CD4-positive, alpha-beta T cell treated with Interleukin-6 at 100 ng/mL for 8 hours (primary cell): ENCODE results near the gene BMPR1B.
"Not testable (repeated sequence)": the region's sequence is repeated elsewhere in the genome, so short reads cannot be mapped to it uniquely, and the experiment has no call there.

Experiments used
- DNase-seq: peaks from one replicate; pipeline ENCODE4 v3.0.0-alpha.2; 2020; ENCODE audit warnings: mixed read lengths, low spot score

BMPR1B gene

DNA sequence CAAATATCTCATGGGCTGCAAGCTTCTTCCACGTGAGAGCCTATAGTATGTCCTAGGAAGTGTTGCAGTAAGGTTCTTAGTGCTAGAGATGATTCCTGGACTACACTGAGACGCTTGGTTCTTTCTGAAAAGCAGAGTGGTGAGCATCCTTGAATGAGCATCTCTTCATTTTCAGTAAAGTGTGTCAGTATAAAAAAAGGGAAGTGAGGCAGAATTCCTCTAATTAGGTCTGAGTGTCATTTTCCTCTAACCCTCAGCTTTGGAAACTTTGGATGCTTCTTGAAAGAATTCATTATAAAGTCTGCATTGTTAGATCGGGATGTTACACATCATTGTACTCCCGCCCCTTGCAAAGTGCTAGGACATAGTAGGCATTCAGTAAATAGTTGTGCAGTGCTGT is 5.2 kb downstream of the BMPR1B start:
- no peak for DNase-seq

DNA sequence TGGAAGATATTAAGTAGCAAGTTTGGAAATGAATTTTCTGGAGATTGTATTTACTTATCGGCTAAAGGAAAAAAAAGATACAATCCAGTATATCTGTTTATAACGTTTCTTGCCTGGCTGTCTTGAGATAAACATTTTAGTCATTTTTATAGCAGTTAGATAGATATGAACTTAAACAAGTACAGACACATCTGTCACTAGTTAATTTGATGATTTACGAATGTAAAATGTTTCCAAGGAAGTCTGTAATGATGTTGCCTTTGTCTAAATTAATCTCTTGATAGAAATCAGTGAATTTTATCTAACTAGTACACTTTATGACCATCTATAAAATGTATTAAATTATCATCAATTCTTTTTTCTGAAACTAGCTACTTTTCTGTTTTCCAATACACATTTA is 5.7 kb downstream of the BMPR1B start:
- DNase-seq = no peak

- no peak for DNase-seq
These were observed 6.3 kb downstream of the BMPR1B start for GRCh38 chr4:94764069-94764468.

DNA sequence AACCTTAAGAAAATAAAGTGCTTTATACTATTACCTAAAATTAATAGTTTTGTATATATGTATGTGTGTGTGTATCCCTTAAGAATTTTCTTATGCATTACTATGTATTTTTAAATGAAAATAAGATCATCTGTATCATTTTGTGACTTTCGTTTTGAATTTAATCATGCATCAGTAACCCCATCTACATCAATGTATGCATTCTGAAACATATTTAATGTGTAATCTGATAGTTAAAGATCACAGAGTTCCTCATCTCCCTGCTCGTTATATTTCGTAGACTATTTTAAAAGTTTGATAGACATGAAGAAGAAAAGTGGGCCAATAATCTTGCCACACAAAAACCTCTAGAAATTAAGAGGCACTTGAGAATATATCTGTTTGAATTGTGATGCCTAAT is 7.4 kb downstream of the BMPR1B start:
- DNase-seq = no peak

- no peak for DNase-seq
These were observed 7.9 kb downstream of the BMPR1B start for GRCh38 chr4:94765648-94766047.

- DNase-seq = no peak
These were observed 9.1 kb downstream of the BMPR1B start for GRCh38 chr4:94766856-94767255.

GRCh38 chr4:94767446-94767845 is 9.7 kb downstream of the BMPR1B start:
- no peak for DNase-seq

GRCh38 chr4:94782707-94783106 is 25.0 kb downstream of the BMPR1B start:
- no peak for DNase-seq

DNA sequence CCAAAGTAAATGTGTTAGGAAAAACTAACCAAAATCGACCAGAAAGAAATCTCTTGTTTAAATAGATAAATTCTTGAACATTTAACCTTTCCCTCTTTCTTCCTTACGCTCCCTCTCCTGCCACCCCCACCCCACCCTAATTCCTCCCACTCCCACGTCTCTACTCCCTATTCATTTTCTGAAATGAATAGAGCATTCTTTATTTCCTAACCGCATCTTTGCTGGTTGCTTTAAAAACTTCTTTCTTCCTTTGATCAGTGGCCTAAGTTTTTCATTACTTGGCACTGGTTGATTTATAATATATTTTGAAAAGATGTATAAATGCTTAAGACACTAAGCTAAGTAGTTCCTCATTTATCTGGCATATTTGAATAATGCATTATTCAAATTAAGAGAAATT is 33.9 kb downstream of the BMPR1B start:
- DNase-seq = no peak

DNA sequence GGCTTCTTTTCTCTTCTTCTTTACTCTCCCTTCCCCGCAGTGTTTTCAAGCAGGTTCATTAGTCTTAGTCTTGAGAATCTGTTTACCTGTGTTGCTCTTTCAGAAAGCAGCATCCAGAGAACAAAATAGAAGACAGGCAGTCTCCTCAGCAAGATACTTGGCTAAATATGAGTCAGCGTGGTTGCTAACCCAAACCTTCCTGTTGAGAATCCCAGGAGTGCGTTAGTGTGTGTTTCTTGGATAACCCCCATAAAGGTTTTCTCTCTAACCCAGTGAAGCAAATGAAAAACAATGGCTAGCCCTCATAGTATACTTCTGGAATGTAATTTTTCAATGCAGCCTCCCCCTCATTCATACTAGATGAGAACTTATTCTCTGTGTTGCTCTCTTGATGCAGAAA is 41.1 kb downstream of the BMPR1B start:
- no peak for DNase-seq

GRCh38 chr4:94801016-94801415 is 43.3 kb downstream of the BMPR1B start:
- no peak for DNase-seq

- DNase-seq = no peak
These were observed 44.3 kb downstream of the BMPR1B start for GRCh38 chr4:94802091-94802490.

DNA sequence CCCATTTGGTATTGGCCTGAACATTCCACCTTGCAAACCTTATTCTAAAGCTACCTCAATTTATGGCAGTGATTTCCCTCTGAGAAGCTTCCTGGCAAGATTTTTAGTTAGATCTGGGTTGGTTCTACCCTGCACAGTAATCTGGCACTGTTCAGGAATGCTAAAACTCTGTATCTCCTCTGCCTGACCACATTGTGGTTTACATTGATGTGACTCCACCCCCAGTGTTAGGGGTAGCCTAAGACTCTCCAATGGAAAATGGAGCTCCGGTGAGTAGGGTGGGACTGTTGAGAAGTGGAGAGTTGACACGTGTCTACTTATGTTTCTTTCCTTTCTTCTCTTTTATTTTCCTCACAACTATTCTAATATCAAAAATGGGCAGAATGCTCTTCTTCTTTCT is 45.4 kb downstream of the BMPR1B start:
- DNase-seq = no peak

DNA sequence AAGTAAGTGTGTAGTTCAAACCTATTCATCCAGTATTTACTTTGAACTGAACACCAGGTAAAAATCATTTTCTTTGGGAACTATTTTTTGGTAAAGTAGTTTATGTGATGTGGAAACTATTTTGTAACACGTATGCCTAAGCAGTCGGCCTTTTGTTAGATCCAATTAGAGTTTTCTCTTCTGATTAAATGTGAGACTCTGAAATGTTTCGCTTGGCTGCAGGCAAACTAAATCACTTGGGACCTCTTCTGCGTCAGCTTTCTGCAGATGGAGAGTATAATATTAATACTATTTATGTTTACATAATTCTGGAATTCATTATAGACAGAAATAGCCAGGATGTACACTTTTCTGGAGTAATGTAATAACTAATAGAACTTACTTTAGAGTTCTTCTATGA is 46.9 kb downstream of the BMPR1B start:
- no peak for DNase-seq

GRCh38 chr4:94806376-94806775 is 48.6 kb downstream of the BMPR1B start:
- no peak for DNase-seq

- no peak for DNase-seq
These were observed 53.9 kb downstream of the BMPR1B start for GRCh38 chr4:94811643-94812042.

- no peak for DNase-seq
These were observed 55.5 kb downstream of the BMPR1B start for GRCh38 chr4:94813221-94813620.

GRCh38 chr4:94814237-94814636 is 56.5 kb downstream of the BMPR1B start:
- DNase-seq = no peak

GRCh38 chr4:94819371-94820168 is 61.8 kb downstream of the BMPR1B start:
- no peak for DNase-seq

DNA sequence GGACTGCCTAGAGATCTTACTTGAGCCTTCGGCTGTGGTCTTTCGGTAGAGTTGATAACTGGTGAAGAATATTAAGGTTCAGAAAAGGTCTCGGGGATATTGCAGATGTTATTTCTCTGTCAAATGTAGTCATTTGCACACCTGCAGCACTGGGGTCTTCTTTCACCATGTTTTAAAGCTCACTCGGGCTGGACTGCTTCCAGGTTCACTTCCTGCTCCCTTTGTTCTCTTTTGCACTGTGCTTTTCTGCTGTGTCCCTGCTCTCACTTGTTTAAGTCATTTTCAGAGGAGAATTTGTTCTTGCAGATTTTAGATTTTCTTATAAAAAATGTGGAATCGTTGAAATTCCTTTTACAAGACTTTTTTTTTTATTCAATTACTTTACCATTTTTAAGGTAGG is 68.5 kb downstream of the BMPR1B start:
- no peak for DNase-seq

DNA sequence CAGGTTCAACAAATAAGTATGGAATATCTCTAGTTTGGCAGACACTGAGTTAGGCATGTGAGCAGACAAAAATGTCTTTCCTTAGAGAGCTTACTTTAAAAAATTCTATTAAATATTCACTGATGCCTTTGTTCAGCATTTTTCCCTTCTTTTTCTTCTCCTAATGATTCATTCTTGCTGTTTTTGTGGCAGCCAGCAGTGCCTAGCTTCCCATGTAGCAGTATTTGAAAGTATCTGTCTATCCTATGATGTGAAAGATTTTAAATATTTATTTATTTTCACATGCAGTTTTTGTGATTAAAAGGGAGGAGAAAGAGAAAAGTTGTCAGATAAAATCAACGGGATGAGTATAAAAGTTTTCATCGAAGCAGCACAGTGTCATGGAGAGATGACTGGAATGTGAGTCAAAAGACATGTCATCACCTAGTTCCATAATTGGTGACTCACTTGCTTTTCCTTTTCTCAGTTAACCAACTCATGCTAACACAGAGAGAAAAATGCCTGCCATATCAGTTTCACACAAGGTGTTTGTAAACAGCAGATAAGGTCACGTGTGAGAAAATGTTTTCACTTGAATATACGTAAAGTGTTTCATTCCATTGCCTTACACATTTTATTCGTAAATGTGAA is 69.8 kb downstream of the BMPR1B start:
- no peak for DNase-seq

DNA sequence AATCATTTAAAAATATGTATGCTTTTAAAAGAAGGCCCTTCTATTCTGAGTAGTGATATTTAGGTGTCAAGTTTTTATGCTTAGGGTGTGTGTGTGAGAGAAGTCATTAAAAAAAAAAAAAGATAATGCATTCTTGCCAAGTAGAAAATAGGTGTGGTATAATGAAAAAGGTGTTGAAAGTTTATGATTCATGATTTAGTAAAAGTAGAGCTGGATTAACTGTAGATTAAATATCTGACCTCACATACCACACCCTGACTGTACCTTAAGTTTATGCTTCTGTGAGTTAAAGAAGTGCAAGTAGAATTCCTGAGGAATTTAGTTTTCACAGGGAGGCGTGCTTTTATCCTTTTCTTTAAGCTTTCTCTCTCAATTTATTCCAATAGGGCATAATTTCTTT is 71.1 kb downstream of the BMPR1B start:
- DNase-seq = no peak

GRCh38 chr4:94831607-94832006 is 73.9 kb downstream of the BMPR1B start:
- DNase-seq = no peak

GRCh38 chr4:94832329-94832728 is 74.6 kb downstream of the BMPR1B start:
- not testable (repeated sequence) for DNase-seq
